Measurements from ENCODE around the gene HDGFL2.
A peak's percentile ranks its signal among the peaks of the same experiment; 100 is the strongest.

HDGFL2 gene

GRCh38 chr19:4472174-4472974, at the start of gene HDGFL2:
Gene HDGFL2 (plus strand): TSS chr19:4472297. CDS start chr19:4472351, 54 bp downstream.
- H3K36me3 ChIP-seq (ENCODE audit: control insufficient read depth, insufficient read depth, low read length), result peaks cover 2% of the 10 kb centered on the region
- no peak for TF ChIP-seq CTCF (IDR thresholded peaks at IDR 0.05; ENCODE audit: insufficient read depth, low read length, poor library complexity, severe bottlenecking)
- DNase-seq (ENCODE audit: extremely low read depth, insufficient read length), result no peak
- H3K4me3 ChIP-seq (replicated peaks; ENCODE audit: low read depth, low read length), result peak within 1 kb of the TSS; percentile 82
- H3K27me3 ChIP-seq (replicated peaks; ENCODE audit: control insufficient read depth, insufficient read depth, low read length), result no peaks in the 10 kb centered on the region

- H3K36me3 ChIP-seq (ENCODE audit: control insufficient read depth, insufficient read depth, low read length), result peaks cover 19% of the 10 kb centered on the region
- DNase-seq (ENCODE audit: extremely low read depth, insufficient read length), result no peak
- no peaks in the 10 kb centered on the region for H3K27me3 ChIP-seq (replicated peaks; ENCODE audit: control insufficient read depth, insufficient read depth, low read length)
- no peak for TF ChIP-seq CTCF (IDR thresholded peaks at IDR 0.05; ENCODE audit: insufficient read depth, low read length, poor library complexity, severe bottlenecking)
- no peak overlapping the region for H3K4me3 ChIP-seq (replicated peaks; ENCODE audit: low read depth, low read length)
Observed at GRCh38 chr19:4423416-4424126, 48.5 kb upstream of the HDGFL2 start.

- TF ChIP-seq CTCF (IDR thresholded peaks at IDR 0.05; ENCODE audit: insufficient read depth, low read length, poor library complexity, severe bottlenecking), result no peak
- no peak for DNase-seq (ENCODE audit: extremely low read depth, insufficient read length)
- peaks cover 22% of the 10 kb centered on the region for H3K36me3 ChIP-seq (ENCODE audit: control insufficient read depth, insufficient read depth, low read length)
Observed at GRCh38 chr19:4425537-4425936, 46.6 kb upstream of the HDGFL2 start.

DNA sequence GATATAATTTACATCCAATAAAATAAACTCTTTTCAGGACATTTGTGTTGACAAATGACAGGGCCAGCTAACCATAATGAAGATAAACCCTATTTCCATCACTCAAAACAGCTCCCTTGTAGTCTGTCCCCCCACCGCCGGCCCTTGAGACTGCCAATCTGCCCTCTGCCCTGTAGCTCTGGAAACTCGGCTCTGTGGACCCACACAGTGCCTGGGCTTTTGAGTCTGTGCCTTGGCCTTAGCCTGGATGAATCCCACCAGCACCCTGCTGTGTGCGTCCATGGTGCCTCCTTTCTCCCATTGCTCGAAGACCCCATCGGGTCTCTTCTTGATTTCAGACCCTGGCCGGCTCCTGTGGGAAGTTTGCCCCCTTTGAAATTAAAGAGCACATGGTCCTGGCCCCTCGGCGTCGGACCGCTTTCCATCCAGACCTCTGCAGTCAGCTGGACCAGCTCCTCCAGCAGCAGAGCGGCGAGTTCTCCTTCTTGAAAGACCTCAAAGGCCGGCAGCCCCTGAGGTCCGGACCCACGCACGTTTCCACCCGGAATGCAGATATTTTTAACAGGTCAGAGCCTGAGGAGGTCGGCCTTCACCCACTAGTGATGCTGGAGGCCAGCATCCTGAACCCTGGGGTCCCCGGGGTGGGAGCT, 43.6 kb upstream of the HDGFL2 start:
- no peak for DNase-seq (ENCODE audit: extremely low read depth, insufficient read length)
- TF ChIP-seq CTCF (IDR thresholded peaks at IDR 0.05; ENCODE audit: insufficient read depth, low read length, poor library complexity, severe bottlenecking), result no peak
- Histone ChIP-seq H3K4me3 (replicated peaks; ENCODE audit: low read depth, low read length) (no peak overlapping the region), H3K27me3 (replicated peaks; ENCODE audit: control insufficient read depth, insufficient read depth, low read length) (no peaks in the 10 kb centered on the region), H3K36me3 (ENCODE audit: control insufficient read depth, insufficient read depth, low read length) (peaks cover 27% of the 10 kb centered on the region)

More at GRCh38 chr19:4425537-4425936, 46.6 kb upstream of the HDGFL2 start:
- Histone ChIP-seq H3K4me3 (replicated peaks; ENCODE audit: low read depth, low read length) (no peak overlapping the region), H3K27me3 (replicated peaks; ENCODE audit: control insufficient read depth, insufficient read depth, low read length) (no peaks in the 10 kb centered on the region)

DNA sequence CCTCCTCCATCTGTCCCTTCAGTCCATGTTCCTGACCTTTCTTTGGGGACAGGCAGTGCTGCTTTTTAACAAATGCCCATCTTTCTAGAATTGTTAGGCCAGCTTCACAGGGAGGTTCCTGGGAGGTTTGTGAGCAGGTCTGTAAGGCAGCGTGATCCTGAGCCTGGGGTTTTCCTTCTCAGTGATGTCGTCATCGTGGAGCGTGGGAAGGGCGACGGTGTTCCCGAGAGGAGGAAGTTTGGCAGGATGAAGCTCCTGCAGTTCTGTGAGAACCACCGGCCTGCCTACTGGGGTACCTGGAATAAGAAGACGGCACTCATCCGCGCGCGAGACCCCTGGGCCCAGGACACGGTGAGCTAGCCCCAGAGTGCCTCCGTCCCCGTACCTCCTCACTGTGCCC, 42.8 kb upstream of the HDGFL2 start:
- no peak for DNase-seq (ENCODE audit: extremely low read depth, insufficient read length)
- Histone ChIP-seq H3K4me3 (replicated peaks; ENCODE audit: low read depth, low read length) (no peak overlapping the region), H3K36me3 (ENCODE audit: control insufficient read depth, insufficient read depth, low read length) (peaks cover 27% of the 10 kb centered on the region), H3K27me3 (replicated peaks; ENCODE audit: control insufficient read depth, insufficient read depth, low read length) (no peaks in the 10 kb centered on the region)
- TF ChIP-seq CTCF (IDR thresholded peaks at IDR 0.05; ENCODE audit: insufficient read depth, low read length, poor library complexity, severe bottlenecking), result no peak
